Upper lobe of left lung (tissue), 6 donors: ENCODE measurements around the gene PDE4B. TPM values are rescaled to one million over a fixed set of nuclear protein-coding genes. Genes with fewer than 3 reads are reported as not detected.

Experiments used
- ATAC-seq, 2 donors: fragments of 200-7000 bp; cut with Tn5 transposase; one replicate each; pipeline ENCODE4 v1.9.1; 2022; ENCODE audit warnings: mild to moderate bottlenecking in 2 of 2, moderate library complexity in 2 of 2; ENCODE audit not compliant: low FRiP score in 2 of 2
- DNase-seq, 2 donors: peaks; one replicate each; pipeline ENCODE4 v3.0.0-alpha.2; 2019 to 2020
- H3K27ac ChIP-seq, 4 donors: fragments of 200-600 bp; sonication (generic); one replicate each; pipeline ENCODE4 v1.5.1; 2016 to 2019
- H3K27me3 ChIP-seq, 4 donors: fragments of 200-600 bp; sonication (generic); one replicate each; pipeline ENCODE4 v1.5.1; 2017 to 2019
- H3K36me3 ChIP-seq, 4 donors: fragments of 200-600 bp; sonication (generic); one replicate each; pipeline ENCODE4 v1.5.1; 2016 to 2019
- H3K4me1 ChIP-seq, 4 donors: fragments of 200-600 bp; sonication (generic); one replicate each; pipeline ENCODE4 v1.5.1; 2018 to 2019
- H3K4me3 ChIP-seq, 4 donors: fragments of 200-600 bp; sonication (generic); one replicate each; pipeline ENCODE4 v1.5.1; 2017 to 2019; ENCODE audit warnings: mild to moderate bottlenecking in 2 of 4, moderate library complexity in 1 of 4
- H3K9me3 ChIP-seq, 4 donors: fragments of 200-600 bp; sonication (generic); one replicate each; pipeline ENCODE4 v1.5.1; 2018 to 2019
- EP300 ChIP-seq, 4 donors: sonication (generic); formaldehyde crosslinking; IDR thresholded peaks; one replicate each; pipeline ENCODE4 v1.5.1; 2017; ENCODE audit warnings: antibody characterized with exemption in 4 of 4, control low read depth in 2 of 4
- POLR2A ChIP-seq, 4 donors: fragments of 450-650 bp; IDR thresholded peaks; one replicate each; pipeline ENCODE4 v1.5.1; 2016 to 2017; ENCODE audit warnings: antibody characterized with exemption in 4 of 4, mild to moderate bottlenecking in 2 of 4
- POLR2AphosphoS5 ChIP-seq, 2 donors: sonication (generic); formaldehyde crosslinking; IDR thresholded peaks; one replicate each; pipeline ENCODE4 v1.5.1; 2017; ENCODE audit warnings: antibody characterized with exemption in 2 of 2
- WGBS, 2 donors: methylation state at CpG; one replicate each; pipeline ENCODE4 v1.1.5; 2017 to 2018; 5-methylcytosine and 5-hydroxymethylcytosine counted together
- total RNA-seq, 6 donors: library from RNA; depleted of rRNA in 4 of 6; stranded (reverse); fragments of >200 nt in 4 of 6; gene quantifications; one replicate each; pipeline versions ENCODE4 v1.1.0 to v1.2.1, GENCODE V29; 2016 to 2021
- TF ChIP-seq, protein P1 (sequence below), 6 experiments: fragments of 450-650 bp in 4 of 6; fragments of 200-600 bp in 2 of 6; sonication (generic) in 2 of 6; IDR thresholded peaks; one replicate each; pipeline ENCODE4 v1.5.1; 2016 to 2019; ENCODE audit warnings: antibody characterized with exemption in 6 of 6
- donor health status: DM: no; HTN: no; CAD: no; lungs with moderate emphysema.
- donor health status: DM: no; HTN: yes; CAD: no; lungs with severe emphysema.

The PDE4B gene
- total RNA-seq, 6 donors from 2014 or later = 8.1 to 61.6 (median 15.9) TPM

DNA sequence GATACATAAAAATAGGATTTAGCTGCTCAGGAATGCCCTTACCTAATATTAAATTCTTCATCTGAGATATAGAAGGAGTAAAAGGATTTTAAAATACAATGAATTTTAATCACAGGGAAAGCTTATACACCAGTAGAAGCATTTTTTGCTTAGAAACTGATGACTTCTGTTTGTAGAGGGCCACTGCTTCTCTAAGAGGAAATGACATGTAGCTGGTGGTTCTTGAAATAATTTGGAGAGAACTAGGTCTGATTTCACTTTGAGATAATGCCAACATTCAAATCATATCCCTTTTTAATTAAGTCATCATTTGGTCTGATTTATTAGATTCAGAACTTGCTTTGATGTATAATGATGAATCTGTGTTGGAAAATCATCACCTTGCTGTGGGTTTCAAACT is 574.7 kb downstream of the PDE4B start:
- Histone ChIP-seq H3K27ac (peak overlapping the region in 1 of 4 donors; percentile 37), H3K27me3 (no peaks in the 10 kb centered on the region), H3K9me3 (no peaks in the 10 kb centered on the region), H3K4me3 (no peak overlapping the region), H3K36me3 (peaks cover 24 to 81% (median 30%) of the 10 kb centered on the region in 4 donors), H3K4me1 (peaks cover 10 to 21% (median 16%) of the 10 kb centered on the region in 4 donors)
- ATAC-seq (no peak), DNase-seq (no peak)
- TF ChIP-seq POLR2AphosphoS5 (IDR thresholded peaks at IDR 0.05) = no peak
- TF ChIP-seq POLR2A (IDR thresholded peaks at IDR 0.05) = no peak
- TF ChIP-seq, protein P1, sequence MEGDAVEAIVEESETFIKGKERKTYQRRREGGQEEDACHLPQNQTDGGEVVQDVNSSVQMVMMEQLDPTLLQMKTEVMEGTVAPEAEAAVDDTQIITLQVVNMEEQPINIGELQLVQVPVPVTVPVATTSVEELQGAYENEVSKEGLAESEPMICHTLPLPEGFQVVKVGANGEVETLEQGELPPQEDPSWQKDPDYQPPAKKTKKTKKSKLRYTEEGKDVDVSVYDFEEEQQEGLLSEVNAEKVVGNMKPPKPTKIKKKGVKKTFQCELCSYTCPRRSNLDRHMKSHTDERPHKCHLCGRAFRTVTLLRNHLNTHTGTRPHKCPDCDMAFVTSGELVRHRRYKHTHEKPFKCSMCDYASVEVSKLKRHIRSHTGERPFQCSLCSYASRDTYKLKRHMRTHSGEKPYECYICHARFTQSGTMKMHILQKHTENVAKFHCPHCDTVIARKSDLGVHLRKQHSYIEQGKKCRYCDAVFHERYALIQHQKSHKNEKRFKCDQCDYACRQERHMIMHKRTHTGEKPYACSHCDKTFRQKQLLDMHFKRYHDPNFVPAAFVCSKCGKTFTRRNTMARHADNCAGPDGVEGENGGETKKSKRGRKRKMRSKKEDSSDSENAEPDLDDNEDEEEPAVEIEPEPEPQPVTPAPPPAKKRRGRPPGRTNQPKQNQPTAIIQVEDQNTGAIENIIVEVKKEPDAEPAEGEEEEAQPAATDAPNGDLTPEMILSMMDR (IDR thresholded peaks at IDR 0.05) = no peak
- TF ChIP-seq EP300 (IDR thresholded peaks at IDR 0.05) = no peak

DNA sequence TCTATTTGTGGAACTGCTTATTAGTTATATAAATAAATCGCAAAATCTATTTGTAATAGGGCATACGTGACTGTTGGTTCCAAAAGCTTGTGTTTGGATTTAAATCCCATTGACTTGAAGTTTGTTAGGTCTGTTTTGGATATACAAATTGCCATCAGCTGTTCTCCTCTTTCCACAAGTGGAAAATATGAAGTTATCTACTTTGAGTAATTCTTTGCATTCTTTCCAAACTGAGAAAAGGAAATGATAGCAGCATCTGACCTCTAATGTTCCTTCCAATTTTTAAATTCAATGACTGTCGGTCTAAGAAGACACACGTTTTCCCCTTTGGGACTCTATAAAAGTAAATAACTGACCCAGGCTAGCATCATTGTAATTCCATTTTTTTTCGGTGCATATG is 575.6 kb downstream of the PDE4B start:
- Histone ChIP-seq H3K36me3 (peaks cover 16 to 81% (median 29%) of the 10 kb centered on the region in 4 donors), H3K4me1 (peaks cover 15 to 29% (median 24%) of the 10 kb centered on the region in 4 donors), H3K27me3 (no peaks in the 10 kb centered on the region), H3K4me3 (no peak overlapping the region), H3K27ac (no peak overlapping the region), H3K9me3 (no peaks in the 10 kb centered on the region)
- ATAC-seq = peak in 1 of 2 donors; percentile 31
- 77 to 81% methylated on average over 5 of the region's 5 CpGs for WGBS, 2 donors
- no peak for DNase-seq
- TF ChIP-seq EP300 (IDR thresholded peaks at IDR 0.05) (no peak), POLR2A (IDR thresholded peaks at IDR 0.05) (no peak), POLR2AphosphoS5 (IDR thresholded peaks at IDR 0.05) (no peak)
- TF ChIP-seq, protein P1 (IDR thresholded peaks at IDR 0.05) = no peak

DNA sequence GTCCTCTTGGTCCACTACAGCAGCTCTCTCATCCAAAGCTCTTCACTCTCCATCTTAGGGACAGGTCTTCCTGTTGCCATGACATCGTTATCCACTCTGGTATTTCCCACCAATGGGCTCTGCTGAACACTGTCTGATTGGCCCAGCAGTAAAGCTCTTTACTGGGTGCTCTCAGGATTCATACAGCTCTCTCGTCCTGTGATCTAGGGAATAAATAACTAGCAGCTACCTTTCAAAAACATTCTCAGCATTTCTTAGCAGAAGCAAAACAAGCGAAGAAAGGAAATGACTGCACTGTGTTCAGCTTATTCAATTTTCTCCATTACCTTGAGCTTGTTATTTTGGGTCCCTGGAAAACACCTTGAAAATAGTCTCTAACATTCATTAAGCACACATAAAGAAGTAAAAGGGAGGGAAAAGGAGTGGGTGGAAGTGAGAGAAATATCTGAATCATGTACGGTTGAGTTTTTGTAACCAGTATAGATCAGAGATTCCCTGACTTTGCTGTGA is 577.8 kb downstream of the PDE4B start:
- ATAC-seq (no peak), DNase-seq (no peak)
- H3K4me3 ChIP-seq = no peak overlapping the region
- H3K27me3 ChIP-seq = no peaks in the 10 kb centered on the region
- no peaks in the 10 kb centered on the region for H3K9me3 ChIP-seq
- 75 to 82% methylated on average over 4 of the region's 4 CpGs for WGBS, 2 donors
- peaks cover 5 to 62% (median 21%) of the 10 kb centered on the region in 4 donors for H3K36me3 ChIP-seq
- peak overlapping the region; percentile 25 to 51 (median 40) for H3K27ac ChIP-seq
- peaks cover 32 to 48% (median 43%) of the 10 kb centered on the region in 4 donors for H3K4me1 ChIP-seq
- TF ChIP-seq EP300 (IDR thresholded peaks at IDR 0.05) (no peak), POLR2A (IDR thresholded peaks at IDR 0.05) (no peak), POLR2AphosphoS5 (IDR thresholded peaks at IDR 0.05) (no peak)
- TF ChIP-seq, protein P1 (IDR thresholded peaks at IDR 0.05) = no peak

DNA sequence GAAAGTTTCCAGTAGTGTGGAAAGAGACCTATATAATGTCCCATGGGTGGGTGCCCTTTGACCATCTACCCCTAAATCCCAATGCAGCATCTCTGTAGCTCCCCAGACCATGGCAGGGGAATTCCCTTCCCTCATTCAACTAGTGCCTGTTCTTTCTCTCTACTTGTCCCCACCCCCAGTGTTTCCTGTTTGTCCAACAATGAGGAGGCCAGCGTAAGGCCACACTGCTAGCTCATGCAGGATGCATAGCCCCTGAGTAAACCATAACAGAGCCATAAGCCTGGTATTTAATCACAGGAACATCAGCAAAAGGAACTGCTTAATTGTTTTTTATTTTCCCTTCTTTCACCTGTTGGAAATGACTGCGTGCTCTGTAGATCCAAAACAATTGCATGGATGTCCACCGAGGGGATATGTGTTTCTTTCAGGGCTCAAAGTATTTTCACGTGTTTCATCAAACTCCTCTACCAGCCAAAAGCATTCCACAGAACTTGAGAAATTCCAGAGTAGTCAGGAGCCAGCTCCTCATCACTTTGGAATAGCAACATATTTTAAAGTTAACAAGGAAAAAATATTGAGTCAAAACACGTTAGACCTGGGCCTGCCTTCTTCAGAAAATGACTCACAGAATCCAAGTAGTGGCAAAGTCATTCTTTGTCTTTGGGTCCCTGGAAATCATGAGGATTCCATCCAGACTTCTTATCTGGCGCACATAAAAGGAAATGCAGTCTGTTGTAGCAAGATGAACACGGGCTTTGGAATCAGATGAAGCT is 578.7 kb downstream of the PDE4B start:
- H3K36me3 ChIP-seq = peaks cover 5 to 53% (median 15%) of the 10 kb centered on the region in 4 donors
- peaks cover 32 to 50% (median 43%) of the 10 kb centered on the region in 4 donors for H3K4me1 ChIP-seq
- peak in 1 of 2 donors; percentile 59 for TF ChIP-seq POLR2AphosphoS5 (IDR thresholded peaks at IDR 0.05)
- TF ChIP-seq POLR2A (IDR thresholded peaks at IDR 0.05) = no peak
- DNase-seq (peak in 1 of 2 donors; percentile 43), ATAC-seq (peak in 1 of 2 donors; percentile 20)
- peak overlapping the region; percentile 38 to 84 (median 65) for H3K27ac ChIP-seq
- 41 to 45% methylated on average over 7 of the region's 7 CpGs for WGBS, 2 donors
- H3K4me3 ChIP-seq = no peak overlapping the region
- H3K9me3 ChIP-seq = no peaks in the 10 kb centered on the region
- no peaks in the 10 kb centered on the region for H3K27me3 ChIP-seq

DNA sequence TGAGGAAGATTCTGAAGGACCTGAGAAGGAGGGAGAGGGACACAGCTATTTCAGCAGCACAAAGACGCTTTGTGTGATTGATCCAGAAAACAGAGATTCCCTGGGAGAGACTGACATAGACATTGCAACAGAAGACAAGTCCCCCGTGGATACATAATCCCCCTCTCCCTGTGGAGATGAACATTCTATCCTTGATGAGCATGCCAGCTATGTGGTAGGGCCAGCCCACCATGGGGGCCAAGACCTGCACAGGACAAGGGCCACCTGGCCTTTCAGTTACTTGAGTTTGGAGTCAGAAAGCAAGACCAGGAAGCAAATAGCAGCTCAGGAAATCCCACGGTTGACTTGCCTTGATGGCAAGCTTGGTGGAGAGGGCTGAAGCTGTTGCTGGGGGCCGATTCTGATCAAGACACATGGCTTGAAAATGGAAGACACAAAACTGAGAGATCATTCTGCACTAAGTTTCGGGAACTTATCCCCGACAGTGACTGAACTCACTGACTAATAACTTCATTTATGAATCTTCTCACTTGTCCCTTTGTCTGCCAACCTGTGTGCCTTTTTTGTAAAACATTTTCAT is 579.9 kb downstream of the PDE4B start:
- H3K27ac ChIP-seq = peak overlapping the region; percentile 38 to 84 (median 65)
- ATAC-seq (no peak), DNase-seq (no peak)
- H3K4me1 ChIP-seq = peaks cover 32 to 50% (median 43%) of the 10 kb centered on the region in 4 donors
- H3K27me3 ChIP-seq = no peaks in the 10 kb centered on the region
- no peak overlapping the region for H3K4me3 ChIP-seq
- peaks cover 5 to 42% (median 14%) of the 10 kb centered on the region in 4 donors for H3K36me3 ChIP-seq
- TF ChIP-seq EP300 (IDR thresholded peaks at IDR 0.05) (no peak), POLR2A (IDR thresholded peaks at IDR 0.05) (no peak), POLR2AphosphoS5 (IDR thresholded peaks at IDR 0.05) (no peak)
- TF ChIP-seq, protein P1 (IDR thresholded peaks at IDR 0.05) = no peak
- H3K9me3 ChIP-seq = no peaks in the 10 kb centered on the region
- WGBS, 2 donors = 68 to 84% methylated on average over 6 of the region's 6 CpGs
